Measurements from ENCODE around the gene POTED. TPM values are rescaled to one million over a fixed set of nuclear protein-coding genes. Genes with fewer than 3 reads are reported as not detected.
"Not testable (repeated sequence)": the region's sequence is repeated elsewhere in the genome, so short reads cannot be mapped to it uniquely, and the experiment has no call there.

The POTED gene
- total RNA-seq, result not detected in 2 replicates

DNA sequence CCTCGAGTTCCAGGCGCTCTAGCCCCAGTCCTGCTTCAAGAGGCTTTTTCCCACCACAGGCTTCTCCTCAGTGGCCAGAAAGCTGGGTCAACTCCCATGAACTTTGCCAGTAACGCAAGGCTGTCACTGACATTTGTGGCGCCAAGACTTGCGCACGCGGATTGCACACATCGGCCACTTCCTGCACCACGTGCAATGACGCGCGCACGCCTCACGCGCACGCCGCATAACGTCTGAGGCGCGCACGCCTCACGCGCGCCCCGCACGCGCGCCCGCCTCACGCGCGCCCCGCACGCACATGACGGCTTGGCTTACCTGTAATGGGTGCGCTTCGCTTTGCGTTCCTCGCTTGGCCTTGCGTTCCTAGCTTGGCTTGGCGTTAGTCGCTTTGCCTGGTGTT, at the start of gene POTED:
POTED (plus strand) TSS at position 301 of the 400 bp plus-strand sequence. CDS start 452 bp downstream, outside the sequence.
- not testable (repeated sequence) for DNase-seq (ENCODE audit: low read depth in 2 of 2)

DNA sequence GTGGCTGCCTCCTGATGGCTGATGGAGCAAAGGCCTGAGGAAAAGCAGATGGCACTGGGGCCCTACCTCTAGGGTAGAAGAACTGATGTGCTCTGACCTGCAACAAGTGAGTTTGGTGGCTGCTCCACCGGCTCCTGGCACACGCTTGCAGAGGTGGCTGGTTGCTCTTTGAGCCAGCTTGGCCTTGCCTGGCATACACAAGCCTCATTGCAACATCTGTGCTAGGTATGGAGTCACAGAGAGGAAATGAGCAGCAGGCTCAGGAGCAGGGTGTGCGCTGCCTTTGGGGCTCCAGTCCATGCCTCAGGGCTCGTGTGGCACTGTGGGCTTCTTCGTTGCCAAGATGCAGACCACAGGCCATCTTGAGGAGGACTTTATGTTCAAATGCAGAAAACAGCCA, 40.5 kb downstream of the POTED start:
- not testable (repeated sequence) for DNase-seq (ENCODE audit: low read depth in 2 of 2)

DNA sequence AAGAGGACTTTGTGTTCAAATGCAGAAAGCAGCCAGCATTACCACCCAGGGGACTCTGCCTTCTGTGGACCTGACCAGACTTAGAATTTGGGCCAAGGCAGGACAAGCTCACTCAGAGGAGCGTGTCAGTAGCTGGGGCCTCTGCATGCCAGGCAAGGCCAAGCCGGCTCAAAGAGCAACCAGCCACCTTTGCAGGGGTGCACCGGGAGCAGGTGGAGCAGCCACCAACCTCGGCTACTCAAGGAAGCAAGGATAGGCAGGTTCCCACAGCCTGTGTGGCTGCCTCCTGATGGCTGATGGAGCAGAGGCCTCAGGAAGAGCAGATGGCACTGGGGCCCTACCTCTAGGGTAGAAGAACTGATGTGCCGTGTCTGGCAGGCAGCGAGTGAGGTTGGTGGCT, 42.2 kb downstream of the POTED start:
- not testable (repeated sequence) for DNase-seq (ENCODE audit: low read depth in 2 of 2)
